Stomach (tissue), 4 donors: ENCODE results near the gene PVALEF.

Experiments
- CTCF ChIP-seq, 7 experiments: fragments of 450-650 bp in 4 of 7; fragments of 200-600 bp in 3 of 7; sonication (generic) in 3 of 7; IDR thresholded peaks; one replicate each; pipeline ENCODE4 v1.5.1; 2016 to 2019; ENCODE audit warnings: antibody characterized with exemption in 7 of 7, control low read depth in 2 of 7, mild to moderate bottlenecking in 1 of 7
- EP300 ChIP-seq: sonication (generic); formaldehyde crosslinking; IDR thresholded peaks from one replicate; pipeline ENCODE4 v1.6.1; 2017; ENCODE audit warnings: antibody characterized with exemption
- POLR2A ChIP-seq, 4 donors: fragments of 450-650 bp; IDR thresholded peaks; one replicate each; pipeline ENCODE4 v1.6.1; 2016; ENCODE audit warnings: antibody characterized with exemption in 4 of 4, control low read depth in 2 of 4, mild to moderate bottlenecking in 1 of 4, moderate library complexity in 1 of 4

DNA sequence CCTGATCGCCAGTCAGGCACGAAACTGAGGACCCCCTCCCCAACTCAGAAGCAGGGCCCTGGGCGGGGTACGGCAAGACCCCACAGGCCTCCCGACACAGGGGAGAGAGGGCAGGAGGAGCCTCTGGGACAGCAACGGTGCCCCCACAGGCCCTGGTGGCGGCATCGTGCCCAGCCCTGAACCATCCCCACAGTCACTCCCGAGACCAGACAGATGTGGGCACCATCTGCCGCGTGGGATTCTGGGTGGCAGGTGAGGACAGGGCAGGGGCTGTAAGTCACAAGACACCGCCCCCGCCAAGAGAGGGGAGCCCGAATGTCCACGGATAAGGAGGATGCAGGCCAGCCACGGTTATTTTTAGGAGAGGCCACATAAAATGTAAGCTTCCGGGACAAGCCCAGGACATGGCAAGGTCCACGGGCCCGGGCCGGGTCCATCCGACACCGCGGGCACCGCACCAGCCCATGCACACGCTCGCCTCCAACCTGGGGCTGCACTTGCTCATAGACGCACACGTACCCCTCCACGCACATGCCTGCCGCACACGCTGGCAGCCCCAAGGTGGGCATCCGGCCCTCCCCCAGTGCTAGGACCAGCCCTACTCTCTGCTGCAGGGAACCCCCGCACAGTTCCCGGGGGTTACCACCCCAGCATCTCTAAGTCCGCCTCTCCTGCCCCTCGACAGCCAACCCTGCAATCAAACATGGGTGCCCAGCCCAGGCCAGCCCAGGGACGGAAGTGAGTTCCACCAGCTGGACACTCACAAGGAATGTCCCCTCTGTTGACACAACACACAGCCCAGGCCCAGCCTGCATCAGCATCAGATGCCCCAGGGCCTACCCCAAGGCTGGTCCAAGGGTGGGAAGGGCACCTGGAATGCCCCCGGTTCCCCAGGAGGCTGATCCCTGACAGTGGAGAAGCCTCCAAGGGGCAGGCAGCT is 8.2 kb upstream of the PVALEF start:
- TF ChIP-seq CTCF (IDR thresholded peaks at IDR 0.05) (no peak), POLR2A (IDR thresholded peaks at IDR 0.05) (no peak), EP300 (no peak)
